HG02798 (cell line): ENCODE measurements around the gene CACNA1C.
"Not testable (repeated sequence)": the region's sequence is repeated elsewhere in the genome, so short reads cannot be mapped to it uniquely, and the experiment has no call there.

Experiments used
- ATAC-seq: cut with Tn5 transposase; IDR thresholded peaks from one replicate; pipeline ENCODE4 v1.9.1; 2021; ENCODE audit warnings: mild to moderate bottlenecking; ENCODE audit not compliant: unreplicated experiment, poor library complexity

Gene CACNA1C

DNA sequence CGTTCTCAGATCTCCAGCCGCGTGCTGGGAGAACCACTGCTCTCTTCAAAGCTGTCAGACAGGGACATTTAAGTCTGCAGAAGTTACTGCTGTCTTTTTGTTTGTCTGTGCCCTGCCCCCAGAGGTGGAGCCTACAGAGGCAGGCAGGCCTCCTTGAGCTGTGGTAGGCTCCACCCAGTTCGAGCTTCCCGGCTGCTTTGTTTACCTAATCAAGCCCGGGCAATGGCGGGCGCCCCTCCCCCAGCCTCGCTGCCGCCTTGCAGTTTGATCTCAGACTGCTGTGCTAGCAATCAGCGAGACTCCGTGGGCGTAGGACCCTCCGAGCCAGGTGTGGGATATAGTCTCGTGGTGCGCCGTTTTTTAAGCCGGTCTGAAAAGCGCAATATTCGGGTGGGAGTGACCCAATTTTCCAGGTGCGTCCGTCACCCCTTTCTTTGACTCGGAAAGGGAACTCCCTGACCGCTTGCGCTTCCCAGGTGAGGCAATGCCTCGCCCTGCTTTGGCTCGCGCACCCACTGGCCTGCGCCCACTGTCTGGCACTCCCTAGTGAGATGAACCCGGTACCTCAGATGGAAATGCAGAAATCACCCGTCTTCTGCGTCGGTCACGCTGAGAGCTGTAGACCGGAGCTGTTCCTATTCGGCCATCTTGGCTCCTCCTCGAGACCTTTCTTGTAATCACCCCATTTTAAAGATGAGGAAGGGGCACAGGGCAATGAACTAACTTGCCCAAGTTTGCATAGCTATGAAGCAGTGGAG lies 83.1 kb downstream of the CACNA1C start:
- not testable (repeated sequence) for ATAC-seq

GRCh38 chr12:2136901-2137300 lies 84.1 kb downstream of the CACNA1C start:
- ATAC-seq = no peak

GRCh38 chr12:2137711-2138110 lies 84.9 kb downstream of the CACNA1C start:
- ATAC-seq = no peak

DNA sequence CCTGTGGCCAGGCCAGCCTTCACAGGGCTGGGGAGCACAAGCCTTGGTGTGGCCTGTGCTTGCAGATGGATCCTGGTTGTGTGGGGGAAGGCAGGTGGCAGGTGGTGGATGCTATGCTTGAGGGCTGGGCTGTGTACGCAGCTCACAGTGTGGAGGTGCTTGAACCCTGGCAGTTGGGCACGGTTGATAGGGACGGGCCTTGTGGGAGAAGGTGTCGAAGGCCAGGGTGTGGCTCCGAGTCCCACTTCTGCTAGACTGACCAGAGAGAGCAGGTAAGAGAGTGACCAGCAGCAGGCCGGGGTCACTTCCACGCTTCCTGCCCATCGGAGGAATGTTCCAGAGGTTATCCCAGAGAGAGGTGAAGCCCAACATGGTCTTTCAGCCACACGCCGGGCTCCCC lies 85.5 kb downstream of the CACNA1C start:
- no peak for ATAC-seq

- ATAC-seq = no peak
These were observed 86.1 kb downstream of the CACNA1C start for GRCh38 chr12:2138871-2139308.

GRCh38 chr12:2139651-2140050 lies 86.9 kb downstream of the CACNA1C start:
- ATAC-seq = no peak

- ATAC-seq = no peak
These were observed 88.2 kb downstream of the CACNA1C start for GRCh38 chr12:2140858-2141519.

DNA sequence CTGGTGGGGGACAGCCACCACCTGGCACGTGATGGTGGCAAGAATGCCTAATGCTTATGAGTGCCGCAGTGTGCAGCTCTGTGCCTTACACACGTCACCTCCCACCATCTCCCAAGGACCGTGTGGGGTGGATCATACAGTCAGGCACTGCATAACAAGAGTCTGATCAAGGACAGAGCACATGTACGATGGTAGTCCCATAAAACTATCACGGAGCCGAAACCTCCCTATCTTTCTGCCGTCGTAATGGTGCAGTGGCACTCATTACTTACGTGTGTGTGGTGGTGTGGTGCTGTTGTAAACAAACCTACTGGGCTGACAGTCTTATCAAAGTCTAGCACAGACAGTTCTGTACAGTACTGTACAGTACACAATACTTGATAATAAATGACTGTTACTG lies 89.3 kb downstream of the CACNA1C start:
- ATAC-seq = no peak

DNA sequence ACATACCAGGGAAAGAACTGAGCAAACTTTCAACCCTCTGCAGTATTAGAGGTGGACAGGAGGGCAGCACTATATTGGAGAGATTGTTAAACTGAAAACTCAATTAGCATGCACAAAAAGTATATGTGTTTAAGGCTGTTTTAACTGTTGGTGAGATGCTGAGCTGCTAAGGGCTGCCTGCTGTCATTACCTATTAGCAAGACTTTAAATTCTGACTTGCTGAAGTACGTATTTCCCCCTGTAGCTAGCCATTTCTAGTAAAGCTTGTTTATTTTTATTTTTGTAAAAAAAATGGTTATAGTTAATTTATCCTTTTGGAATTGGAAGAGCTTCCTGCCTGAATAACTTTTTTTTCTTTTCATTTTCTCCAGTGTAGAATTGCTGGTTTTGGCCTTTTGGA lies 92.2 kb downstream of the CACNA1C start:
- ATAC-seq = no peak

- no peak for ATAC-seq
These were observed 92.7 kb downstream of the CACNA1C start for GRCh38 chr12:2145433-2145998.

- no peak for ATAC-seq
These were observed 94.5 kb downstream of the CACNA1C start for GRCh38 chr12:2147335-2147734.

GRCh38 chr12:2149091-2149490 lies 96.3 kb downstream of the CACNA1C start:
- ATAC-seq = no peak

DNA sequence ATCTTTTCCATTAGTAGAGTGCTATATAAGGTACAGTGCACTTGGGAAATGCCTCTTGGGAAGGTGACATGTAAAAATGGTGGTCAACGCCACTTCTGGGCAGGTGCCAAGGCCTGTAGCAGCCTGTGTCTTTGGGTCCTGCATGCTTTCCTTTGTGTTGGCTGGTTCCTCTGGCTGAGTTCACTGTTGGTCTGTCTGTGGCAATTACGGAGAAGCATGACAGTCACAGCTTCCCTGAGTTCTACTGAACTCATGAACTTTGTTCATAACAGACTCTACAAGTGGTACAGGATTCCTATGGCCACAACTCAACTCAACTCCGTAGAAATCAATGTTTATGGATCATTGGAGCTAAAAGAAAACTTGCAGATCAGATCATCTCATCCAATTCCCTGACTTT lies 98.0 kb downstream of the CACNA1C start:
- ATAC-seq = no peak

DNA sequence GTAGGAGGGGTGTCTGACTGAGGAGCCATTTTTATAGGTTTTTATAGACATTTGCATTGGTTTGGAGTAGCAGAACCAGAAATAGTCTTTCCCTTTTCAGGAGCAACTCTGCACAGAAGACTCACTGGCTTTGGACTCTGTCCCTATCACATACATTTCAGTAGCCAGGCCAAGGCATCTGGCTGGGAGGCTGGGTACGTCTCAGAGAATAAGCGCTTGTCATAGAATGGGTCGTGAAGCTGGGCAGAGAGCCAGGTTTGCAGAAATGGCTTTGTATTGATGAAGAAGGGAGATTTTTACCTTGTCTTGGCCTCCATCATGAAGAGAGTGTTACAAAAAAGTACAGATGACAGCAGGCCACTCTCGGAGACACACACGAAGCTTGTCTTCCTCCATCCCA lies 98.6 kb downstream of the CACNA1C start:
- ATAC-seq = no peak

GRCh38 chr12:2152134-2152533 lies 99.3 kb downstream of the CACNA1C start:
- no peak for ATAC-seq

GRCh38 chr12:2154050-2154449 lies 101.3 kb downstream of the CACNA1C start:
- ATAC-seq = no peak

- no peak for ATAC-seq
These were observed 101.7 kb downstream of the CACNA1C start for GRCh38 chr12:2154521-2154920.

DNA sequence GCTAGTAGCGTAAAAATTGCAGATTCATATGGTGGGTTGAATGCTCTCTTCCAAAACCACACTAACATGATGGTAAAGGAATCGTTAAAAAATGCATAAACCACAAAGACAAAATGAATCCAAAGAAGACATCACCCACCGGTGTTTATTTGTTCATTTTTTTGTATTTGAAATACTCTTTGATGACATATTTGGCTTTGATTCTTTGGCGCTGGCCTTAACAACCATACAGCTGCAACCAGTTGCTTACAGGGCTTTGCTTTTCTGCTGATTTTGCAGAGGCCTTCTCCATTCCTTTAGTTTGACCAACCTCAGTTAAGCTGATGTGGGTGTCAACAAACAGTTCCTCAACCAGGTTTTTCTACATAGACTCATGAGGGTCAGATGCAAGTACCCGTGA lies 103.5 kb downstream of the CACNA1C start:
- no peak for ATAC-seq

GRCh38 chr12:2160043-2160442 lies 107.3 kb downstream of the CACNA1C start:
- no peak for ATAC-seq

DNA sequence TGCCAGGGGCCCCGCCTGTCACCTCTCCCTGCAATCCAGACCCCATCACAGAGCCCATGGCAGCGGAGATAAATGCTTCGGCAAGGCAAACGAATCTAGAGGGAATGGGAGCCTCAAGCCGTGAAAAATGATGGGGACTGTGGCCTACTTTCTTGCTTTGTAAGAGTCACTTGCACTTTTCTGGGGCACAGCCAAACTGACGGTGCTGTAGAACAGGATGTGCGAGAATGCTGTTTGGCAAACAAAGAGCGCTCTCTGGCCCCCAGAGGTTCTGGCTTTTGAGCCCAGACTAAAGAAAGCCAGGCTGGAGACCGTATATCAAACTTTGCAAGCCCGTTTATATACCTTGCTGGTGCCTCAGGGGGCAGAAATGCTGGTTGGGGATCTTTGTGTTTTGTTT lies 108.7 kb downstream of the CACNA1C start:
- ATAC-seq = no peak

DNA sequence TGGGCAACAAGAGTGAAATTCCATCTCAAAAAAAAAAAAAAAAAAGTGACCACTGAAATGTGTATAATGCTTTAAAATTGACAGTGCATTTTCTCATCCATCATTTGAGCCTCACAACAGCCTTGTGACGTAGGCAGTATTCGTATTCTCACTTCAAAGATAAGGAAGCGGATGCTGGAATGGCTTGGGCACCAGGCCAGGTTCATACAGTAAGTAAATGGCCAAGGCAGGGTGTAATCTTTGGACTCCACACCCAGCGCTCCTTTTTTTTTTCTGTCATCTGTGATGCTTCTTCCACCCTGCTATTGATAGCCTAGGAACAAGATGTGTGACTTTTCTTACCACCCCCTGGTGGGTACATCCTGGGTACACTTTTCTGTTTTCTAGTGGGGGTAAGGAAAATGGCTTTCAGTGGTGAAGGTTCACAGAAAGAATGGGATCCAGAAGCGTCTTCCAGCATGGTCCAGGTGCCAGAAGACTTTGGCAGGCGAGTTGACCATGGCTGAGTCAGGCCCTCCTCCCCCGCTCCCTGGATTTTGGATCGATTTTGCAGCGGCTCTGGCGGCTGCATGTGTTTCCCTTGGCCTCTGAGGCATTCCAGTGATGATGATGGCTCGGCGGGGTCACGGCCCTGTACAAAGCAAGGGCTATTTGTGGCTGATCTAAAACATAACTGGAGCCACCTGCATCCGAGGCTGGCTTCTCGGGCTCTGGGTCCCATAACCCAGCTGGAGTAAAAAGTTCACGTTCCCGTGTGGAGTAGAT lies 110.6 kb downstream of the CACNA1C start:
- no peak for ATAC-seq
